PC-3 (cell line): ENCODE data around the gene GBX2.

Source experiments
- CTCF ChIP-seq: fragments of 300-600 bp; sonication (generic); conservative IDR thresholded peaks from 2 replicates; pipeline ENCODE4 v1.5.1; 2017; ENCODE audit warnings: antibody characterized with exemption, low read depth, mild to moderate bottlenecking, low read length
- EZH2 ChIP-seq: fragments of 300-600 bp; sonication (generic); IDR thresholded peaks from one replicate; pipeline ENCODE4 v1.6.1; 2017; ENCODE audit warnings: antibody characterized with exemption, mild to moderate bottlenecking, low read length; ENCODE audit not compliant: unreplicated experiment
- EZH2phosphoT487 ChIP-seq: fragments of 300-600 bp; sonication (generic); IDR thresholded peaks from 2 replicates; pipeline ENCODE4 v1.6.1; 2018; ENCODE audit warnings: mild to moderate bottlenecking, antibody characterized with exemption, low read length, borderline replicate concordance

DNA sequence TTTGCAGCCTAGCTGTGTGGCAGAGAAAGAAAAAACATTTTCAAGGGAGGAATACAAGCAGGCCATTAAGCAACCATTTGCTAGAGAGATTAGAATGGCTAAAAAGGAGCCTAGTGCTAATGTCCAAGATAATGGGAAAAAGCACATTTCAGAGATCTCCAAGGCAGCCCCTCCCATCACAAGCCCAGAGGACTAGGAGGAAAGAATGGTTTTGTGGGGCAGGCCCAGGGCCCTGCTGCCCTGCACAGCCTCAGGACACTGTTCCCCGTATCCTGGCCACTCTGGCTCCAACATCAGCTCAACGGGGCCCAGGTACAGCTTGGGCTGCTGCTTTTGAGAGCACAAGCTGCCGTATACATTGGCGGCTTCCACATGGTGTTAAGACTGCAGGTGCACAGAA lies 16.5 kb upstream of the GBX2 start:
- TF ChIP-seq EZH2phosphoT487 (no peak), CTCF (no peak), EZH2 (no peak)
